OCI-M1 (cell line): ENCODE measurements around the gene USH2A.
"Not testable (repeated sequence)": the region's sequence is repeated elsewhere in the genome, so short reads cannot be mapped to it uniquely, and the experiment has no call there.

ENCODE experiments used
- DNase-seq: peaks from one replicate; lab custom pipeline; 2025; lab: John Stamatoyannopoulos, UW

Gene USH2A

GRCh38 chr1:216388558-216388957 is 34.7 kb downstream of the USH2A start:
- DNase-seq, result no peak

- no peak for DNase-seq
These were observed 35.5 kb downstream of the USH2A start for GRCh38 chr1:216387782-216388181.

GRCh38 chr1:216379441-216379840 is 43.8 kb downstream of the USH2A start:
- DNase-seq, result no peak

GRCh38 chr1:216368249-216368648 is 55.0 kb downstream of the USH2A start:
- DNase-seq, result no peak

- no peak for DNase-seq
These were observed 56.3 kb downstream of the USH2A start for GRCh38 chr1:216366979-216367378.

GRCh38 chr1:216356945-216357344 is 66.3 kb downstream of the USH2A start:
- DNase-seq, result no peak

GRCh38 chr1:216350186-216350585 is 73.1 kb downstream of the USH2A start:
- no peak for DNase-seq

- no peak for DNase-seq
These were observed 76.7 kb downstream of the USH2A start for GRCh38 chr1:216346526-216346925.

- DNase-seq, result not testable (repeated sequence)
These were observed 82.7 kb downstream of the USH2A start for GRCh38 chr1:216340542-216340941.

GRCh38 chr1:216332462-216332861 is 90.8 kb downstream of the USH2A start:
- DNase-seq, result no peak

GRCh38 chr1:216332003-216332402 is 91.2 kb downstream of the USH2A start:
- DNase-seq, result no peak

- DNase-seq, result no peak
These were observed 92.0 kb downstream of the USH2A start for GRCh38 chr1:216331211-216331610.

- DNase-seq, result no peak
These were observed 93.0 kb downstream of the USH2A start for GRCh38 chr1:216330262-216330661.

GRCh38 chr1:216325946-216326345 is 97.3 kb downstream of the USH2A start:
- no peak for DNase-seq

- DNase-seq, result no peak
These were observed 97.9 kb downstream of the USH2A start for GRCh38 chr1:216325336-216325735.

GRCh38 chr1:216323344-216323743 is 99.9 kb downstream of the USH2A start:
- peak; percentile 25 for DNase-seq

- DNase-seq, result no peak
These were observed 108.7 kb downstream of the USH2A start for GRCh38 chr1:216314379-216315095.

- peak; percentile 78 for DNase-seq
These were observed 112.5 kb downstream of the USH2A start for GRCh38 chr1:216310776-216311175.

GRCh38 chr1:216306830-216307229 is 116.4 kb downstream of the USH2A start:
- DNase-seq, result no peak

GRCh38 chr1:216303690-216304089 is 119.6 kb downstream of the USH2A start:
- DNase-seq, result no peak

- no peak for DNase-seq
These were observed 129.6 kb downstream of the USH2A start for GRCh38 chr1:216293683-216294082.

GRCh38 chr1:216290074-216290473 is 133.2 kb downstream of the USH2A start:
- no peak for DNase-seq

GRCh38 chr1:216285052-216285451 is 138.2 kb downstream of the USH2A start:
- no peak for DNase-seq

- no peak for DNase-seq
These were observed 141.5 kb downstream of the USH2A start for GRCh38 chr1:216281757-216282156.
